A673 (cell line): ENCODE data around the gene COL4A2.

Experiments
- CTCF ChIP-seq: fragments of 300-800, 200-600 bp; sonication (generic); conservative IDR thresholded peaks from 2 replicates; pipeline ENCODE4 v1.5.1; 2017; ENCODE audit warnings: low read depth, mild to moderate bottlenecking, antibody characterized with exemption, low read length, moderate library complexity, mixed read lengths
- EZH2 ChIP-seq: fragments of 200-600 bp; sonication (generic); IDR thresholded peaks from 2 replicates; pipeline ENCODE4 v1.6.1; 2017; ENCODE audit warnings: borderline replicate concordance, low read depth, mild to moderate bottlenecking, mixed read lengths, antibody characterized with exemption, low read length; ENCODE audit not compliant: poor library complexity, severe bottlenecking

- no peak for TF ChIP-seq CTCF
- no peak for TF ChIP-seq EZH2
Observed at GRCh38 chr13:110540871-110541525, 233.9 kb downstream of the COL4A2 start.
